Breast epithelium (tissue), 4 donors: ENCODE measurements around the gene PDSS1. TPM values are rescaled to one million over a fixed set of nuclear protein-coding genes. Genes with fewer than 3 reads are reported as not detected.

ENCODE experiments used
- DNase-seq, 2 donors: peaks; one replicate each; pipeline ENCODE4 v3.0.0-alpha.2; 2019; ENCODE audit warnings: low spot score in 2 of 2
- H3K27ac ChIP-seq, 2 donors: fragments of 200-600 bp; sonication (generic) in 1 of 2; one replicate each; pipeline ENCODE4 v1.5.1; 2016 to 2019; ENCODE audit warnings: mild to moderate bottlenecking in 1 of 2
- H3K27me3 ChIP-seq, 2 donors: fragments of 200-600 bp; sonication (generic) in 1 of 2; one replicate each; pipeline versions ENCODE4 v1.5.1 to v1.6.0; 2017 to 2019; ENCODE audit warnings: control low read depth in 1 of 2, mild to moderate bottlenecking in 1 of 2
- H3K36me3 ChIP-seq: fragments of 200-600 bp; one replicate; pipeline ENCODE4 v1.5.1; 2019
- H3K4me1 ChIP-seq, 2 donors: fragments of 200-600 bp; sonication (generic); one replicate each; pipeline ENCODE4 v1.5.1; 2016 to 2019; ENCODE audit warnings: control low read depth in 1 of 2
- H3K4me3 ChIP-seq, 3 donors: fragments of 200-600 bp; sonication (generic); 1 replicate in 2 of 3; 2 replicates in 1 of 3; pipeline ENCODE4 v1.5.1; 2016 to 2019; ENCODE audit warnings: mild to moderate bottlenecking in 3 of 3, moderate library complexity in 2 of 3
- H3K9me3 ChIP-seq, 2 donors: fragments of 200-600 bp; sonication (generic) in 1 of 2; one replicate each; pipeline ENCODE4 v1.5.1; 2016 to 2019; ENCODE audit warnings: control low read depth in 1 of 2
- CTCF ChIP-seq, 3 donors: fragments of 450-650 bp; IDR thresholded peaks; one replicate each; pipeline ENCODE4 v1.5.1; 2016 to 2017; ENCODE audit warnings: antibody characterized with exemption in 3 of 3, mild to moderate bottlenecking in 3 of 3, moderate library complexity in 3 of 3
- POLR2A ChIP-seq: fragments of 450-650 bp; IDR thresholded peaks from one replicate; pipeline ENCODE4 v1.6.1; 2016; ENCODE audit warnings: antibody characterized with exemption, mild to moderate bottlenecking, moderate library complexity
- POLR2AphosphoS5 ChIP-seq, 3 donors: sonication (generic); formaldehyde crosslinking; IDR thresholded peaks; one replicate each; pipeline ENCODE4 v1.6.1; 2017; ENCODE audit warnings: antibody characterized with exemption in 3 of 3
- intact Hi-C: fragments of 100-400 bp; cut with DNase I; formaldehyde crosslinking; loops from one replicate; pipeline ENCODE4 v1.15.1; 2023; ENCODE audit warnings: low total_unique reads
- total RNA-seq, 3 donors: library from RNA; depleted of rRNA; stranded (reverse); fragments of >200 nt; gene quantifications; one replicate each; pipeline ENCODE4 v1.1.0, GENCODE V29; 2016

Gene PDSS1
- total RNA-seq, 3 donors from 2014 or later = 2.7 to 8.2 (median 7.8) TPM

GRCh38 chr10:26773633-26774032, 76.1 kb downstream of the PDSS1 start:
- TF ChIP-seq CTCF (IDR thresholded peaks at IDR 0.05) (no peak), POLR2A (no peak), POLR2AphosphoS5 (IDR thresholded peaks at IDR 0.05) (no peak)
- intact Hi-C loops = no loop called here
- H3K27me3 ChIP-seq = no peaks in the 10 kb centered on the region
- H3K9me3 ChIP-seq = no peaks in the 10 kb centered on the region
- no peak overlapping the region for H3K27ac ChIP-seq
- H3K4me1 ChIP-seq = no peaks in the 10 kb centered on the region
- no peak overlapping the region for H3K4me3 ChIP-seq
- DNase-seq = no peak
- no peaks in the 10 kb centered on the region for H3K36me3 ChIP-seq

GRCh38 chr10:26776258-26776657, 78.8 kb downstream of the PDSS1 start:
- Histone ChIP-seq H3K27me3 (no peaks in the 10 kb centered on the region), H3K36me3 (no peaks in the 10 kb centered on the region), H3K9me3 (no peaks in the 10 kb centered on the region), H3K4me3 (no peak overlapping the region), H3K27ac (no peak overlapping the region), H3K4me1 (no peaks in the 10 kb centered on the region)
- intact Hi-C loops = no loop called here
- no peak for DNase-seq
- TF ChIP-seq POLR2A (no peak), CTCF (IDR thresholded peaks at IDR 0.05) (no peak), POLR2AphosphoS5 (IDR thresholded peaks at IDR 0.05) (no peak)

GRCh38 chr10:26777686-26778085, 80.2 kb downstream of the PDSS1 start:
- H3K27me3 ChIP-seq = no peaks in the 10 kb centered on the region
- intact Hi-C loops = no loop called here
- H3K36me3 ChIP-seq = no peaks in the 10 kb centered on the region
- no peaks in the 10 kb centered on the region for H3K4me1 ChIP-seq
- TF ChIP-seq CTCF (IDR thresholded peaks at IDR 0.05) = no peak
- no peak for TF ChIP-seq POLR2A
- TF ChIP-seq POLR2AphosphoS5 (IDR thresholded peaks at IDR 0.05) = no peak
- no peak overlapping the region for H3K4me3 ChIP-seq
- no peak overlapping the region for H3K27ac ChIP-seq
- H3K9me3 ChIP-seq = no peaks in the 10 kb centered on the region
- DNase-seq = no peak

GRCh38 chr10:26779176-26779860, 81.8 kb downstream of the PDSS1 start:
- Histone ChIP-seq H3K4me1 (no peaks in the 10 kb centered on the region), H3K27me3 (no peaks in the 10 kb centered on the region), H3K27ac (no peak overlapping the region), H3K9me3 (no peaks in the 10 kb centered on the region), H3K36me3 (no peaks in the 10 kb centered on the region), H3K4me3 (no peak overlapping the region)
- DNase-seq = no peak
- intact Hi-C loops = no loop called here
- TF ChIP-seq POLR2A = no peak
- TF ChIP-seq CTCF (IDR thresholded peaks at IDR 0.05) = no peak
- no peak for TF ChIP-seq POLR2AphosphoS5 (IDR thresholded peaks at IDR 0.05)

- Histone ChIP-seq H3K4me3 (no peak overlapping the region), H3K4me1 (no peaks in the 10 kb centered on the region), H3K27ac (peak overlapping the region; percentile 56 to 79), H3K27me3 (no peaks in the 10 kb centered on the region), H3K9me3 (no peaks in the 10 kb centered on the region), H3K36me3 (no peaks in the 10 kb centered on the region)
- intact Hi-C loops = no loop called here
- no peak for TF ChIP-seq POLR2A
- no peak for TF ChIP-seq CTCF (IDR thresholded peaks at IDR 0.05)
- no peak for TF ChIP-seq POLR2AphosphoS5 (IDR thresholded peaks at IDR 0.05)
- no peak for DNase-seq
Observed at GRCh38 chr10:26780106-26780792, 82.7 kb downstream of the PDSS1 start.
